ENCODE measurements around the gene NTM.

The NTM gene

DNA sequence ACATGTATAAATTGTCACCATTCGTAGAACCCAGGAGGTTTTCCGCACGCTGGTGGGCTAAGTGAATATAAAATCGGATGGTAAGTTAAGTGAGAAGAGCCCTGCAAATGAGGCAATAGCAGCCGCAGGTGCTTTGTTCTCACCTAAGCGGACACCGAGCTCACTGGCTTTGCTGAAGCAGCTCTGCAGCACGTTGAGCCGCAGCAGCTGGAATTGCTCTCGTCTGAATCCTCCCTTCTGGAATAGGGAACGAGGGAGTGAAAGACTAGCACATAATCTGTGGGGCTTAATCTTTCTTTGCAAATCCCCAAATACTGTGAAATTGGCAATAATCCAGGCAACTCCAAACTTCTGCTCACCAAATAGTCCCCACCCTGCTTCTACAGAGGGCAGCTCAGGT lies 488.1 kb downstream of the NTM start:
- Histone ChIP-seq H3K9me3 (ENCODE audit: control insufficient read depth, low read length) (no peaks in the 10 kb centered on the region), H3K4me1 (ENCODE audit: control insufficient read depth, insufficient read depth, low read length, poor library complexity, severe bottlenecking) (no peaks in the 10 kb centered on the region), H3K27ac (ENCODE audit: insufficient read depth, low read length, poor library complexity, severe bottlenecking) (no peak overlapping the region), H3K27me3 (replicated peaks; ENCODE audit: control insufficient read depth, insufficient read depth, low read length, poor library complexity, severe bottlenecking) (no peaks in the 10 kb centered on the region), H3K4me3 (ENCODE audit: insufficient read depth, low read depth, low read length, poor library complexity, severe bottlenecking) (no peak overlapping the region), H3K36me3 (ENCODE audit: control insufficient read depth, insufficient read depth, low read length) (no peaks in the 10 kb centered on the region)
- DNase-seq, result no peak

DNA sequence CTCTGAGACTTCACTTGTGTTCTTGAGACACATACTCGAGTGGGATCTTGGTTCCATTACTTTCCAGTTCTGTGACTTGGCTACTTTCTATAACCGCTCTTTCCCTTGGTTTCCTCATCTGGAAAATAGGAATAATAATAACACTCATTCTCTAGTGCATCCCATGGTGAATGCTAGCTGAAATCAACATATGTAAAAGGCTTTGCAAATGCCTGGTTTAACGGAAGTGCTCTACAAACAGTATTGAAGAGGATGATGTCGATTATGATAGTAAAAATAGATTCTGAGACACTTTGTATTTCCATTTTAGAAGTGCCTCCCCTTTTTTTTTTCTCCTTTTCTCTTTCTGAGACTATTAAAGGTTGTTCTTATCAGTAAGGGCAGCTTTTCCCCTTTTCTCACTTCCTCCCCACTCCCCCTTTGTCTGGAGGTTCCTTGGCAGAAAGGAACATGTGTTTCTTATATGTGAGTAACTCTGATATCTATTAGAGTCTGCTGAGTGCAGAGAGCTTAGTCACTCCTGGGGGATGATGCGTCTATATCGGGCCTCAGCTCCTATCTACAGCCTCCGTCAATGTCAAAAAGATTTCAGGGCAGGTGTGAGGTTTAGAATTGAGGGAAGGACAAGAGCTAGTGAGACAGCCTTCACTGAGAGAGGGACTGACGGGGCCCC lies 489.3 kb downstream of the NTM start:
- H3K9me3 ChIP-seq (ENCODE audit: control insufficient read depth, low read length), result no peaks in the 10 kb centered on the region
- no peak overlapping the region for H3K27ac ChIP-seq (ENCODE audit: insufficient read depth, low read length, poor library complexity, severe bottlenecking)
- no peak for DNase-seq
- H3K27me3 ChIP-seq (replicated peaks; ENCODE audit: control insufficient read depth, insufficient read depth, low read length, poor library complexity, severe bottlenecking), result no peaks in the 10 kb centered on the region
- no peaks in the 10 kb centered on the region for H3K4me1 ChIP-seq (ENCODE audit: control insufficient read depth, insufficient read depth, low read length, poor library complexity, severe bottlenecking)
- H3K4me3 ChIP-seq (ENCODE audit: insufficient read depth, low read depth, low read length, poor library complexity, severe bottlenecking), result no peak overlapping the region
- H3K36me3 ChIP-seq (ENCODE audit: control insufficient read depth, insufficient read depth, low read length), result no peaks in the 10 kb centered on the region

DNA sequence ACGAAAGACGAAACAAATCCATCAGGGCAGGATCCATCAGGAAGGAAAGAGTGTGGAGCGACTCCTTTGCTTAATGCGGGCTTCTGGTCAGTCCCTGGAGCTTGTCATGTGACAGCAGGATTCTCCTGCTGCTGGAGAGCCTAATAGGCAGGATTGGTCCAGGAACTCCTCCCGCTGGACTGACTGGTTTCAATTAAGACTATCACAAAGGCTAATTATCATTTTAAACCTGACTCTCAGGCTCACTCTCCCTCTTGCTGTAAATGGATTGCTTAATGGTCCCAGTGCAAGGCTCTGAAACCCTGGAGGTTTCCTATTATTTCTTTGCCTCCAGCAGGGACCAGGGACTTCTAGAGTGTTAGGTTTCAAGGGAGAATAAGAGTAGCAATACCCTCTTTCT lies 493.8 kb downstream of the NTM start:
- H3K36me3 ChIP-seq (ENCODE audit: control insufficient read depth, insufficient read depth, low read length), result no peaks in the 10 kb centered on the region
- no peaks in the 10 kb centered on the region for H3K9me3 ChIP-seq (ENCODE audit: control insufficient read depth, low read length)
- no peak overlapping the region for H3K4me3 ChIP-seq (ENCODE audit: insufficient read depth, low read depth, low read length, poor library complexity, severe bottlenecking)
- DNase-seq, result no peak
- H3K27me3 ChIP-seq (replicated peaks; ENCODE audit: control insufficient read depth, insufficient read depth, low read length, poor library complexity, severe bottlenecking), result no peaks in the 10 kb centered on the region
- H3K27ac ChIP-seq (ENCODE audit: insufficient read depth, low read length, poor library complexity, severe bottlenecking), result no peak overlapping the region
- H3K4me1 ChIP-seq (ENCODE audit: control insufficient read depth, insufficient read depth, low read length, poor library complexity, severe bottlenecking), result no peaks in the 10 kb centered on the region

DNA sequence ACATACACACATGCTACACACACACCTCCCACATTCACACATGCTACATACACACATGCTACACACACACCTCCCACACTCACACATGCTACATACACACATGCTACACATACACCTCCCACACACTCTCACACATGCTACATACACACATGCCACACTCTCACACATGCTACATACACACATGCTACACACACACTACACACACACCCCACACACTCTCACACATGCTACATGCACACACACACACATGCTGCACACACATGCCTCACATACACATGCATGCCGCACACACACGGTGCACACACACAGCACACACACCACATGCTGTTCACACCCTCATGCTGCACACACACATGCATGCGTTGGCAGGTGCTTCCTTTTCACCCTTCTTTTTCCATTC lies 495.4 kb downstream of the NTM start:
- H3K36me3 ChIP-seq (ENCODE audit: control insufficient read depth, insufficient read depth, low read length), result no peaks in the 10 kb centered on the region
- no peaks in the 10 kb centered on the region for H3K9me3 ChIP-seq (ENCODE audit: control insufficient read depth, low read length)
- H3K27ac ChIP-seq (ENCODE audit: insufficient read depth, low read length, poor library complexity, severe bottlenecking), result no peak overlapping the region
- DNase-seq, result no peak
- no peak overlapping the region for H3K4me3 ChIP-seq (ENCODE audit: insufficient read depth, low read depth, low read length, poor library complexity, severe bottlenecking)
- H3K4me1 ChIP-seq (ENCODE audit: control insufficient read depth, insufficient read depth, low read length, poor library complexity, severe bottlenecking), result no peaks in the 10 kb centered on the region
- no peaks in the 10 kb centered on the region for H3K27me3 ChIP-seq (replicated peaks; ENCODE audit: control insufficient read depth, insufficient read depth, low read length, poor library complexity, severe bottlenecking)

DNA sequence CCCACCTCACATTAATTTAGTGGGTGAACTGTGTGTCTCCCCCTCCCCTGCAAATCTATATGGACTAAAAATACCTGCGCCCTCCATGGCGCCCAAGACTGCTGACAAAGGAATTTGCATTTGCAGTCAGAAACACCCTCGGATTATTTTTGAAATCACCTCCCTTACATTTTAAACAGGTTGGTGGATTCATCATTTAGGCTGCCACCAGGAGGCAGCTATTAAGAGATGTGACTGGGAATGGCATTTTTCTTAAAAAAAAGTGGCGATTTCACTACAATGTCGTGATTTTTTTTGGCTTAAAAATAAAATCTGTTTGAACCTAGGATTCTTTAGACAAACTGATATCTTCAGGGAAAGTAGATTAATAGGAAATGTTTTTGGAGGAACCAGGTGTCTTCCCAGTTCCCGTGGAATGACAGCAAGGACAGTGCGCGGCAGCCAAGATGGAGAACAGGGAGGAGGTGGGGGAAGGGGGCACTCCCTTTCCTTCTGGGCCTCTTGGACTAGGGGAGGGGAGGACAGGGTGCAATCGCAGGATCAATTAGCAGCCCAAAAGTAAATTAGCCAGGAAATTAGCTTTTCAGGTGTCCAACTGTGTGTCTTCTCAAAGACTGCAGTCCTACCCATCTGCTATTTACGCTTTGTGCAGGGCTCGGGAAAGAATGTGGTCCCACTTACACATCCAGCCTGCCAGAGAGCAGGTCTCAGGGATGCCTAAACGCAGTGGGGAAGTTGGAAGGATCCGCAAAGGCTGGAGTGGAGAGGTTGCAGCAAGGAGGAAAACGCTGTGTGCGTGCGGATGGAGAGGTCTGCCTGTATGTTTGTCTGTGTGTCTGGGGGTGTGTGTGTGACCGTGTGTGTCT lies 496.4 kb downstream of the NTM start:
- DNase-seq, result no peak
- no peaks in the 10 kb centered on the region for H3K9me3 ChIP-seq (ENCODE audit: control insufficient read depth, low read length)
- H3K27me3 ChIP-seq (replicated peaks; ENCODE audit: control insufficient read depth, insufficient read depth, low read length, poor library complexity, severe bottlenecking), result no peaks in the 10 kb centered on the region
- H3K4me3 ChIP-seq (ENCODE audit: insufficient read depth, low read depth, low read length, poor library complexity, severe bottlenecking), result no peak overlapping the region
- no peaks in the 10 kb centered on the region for H3K4me1 ChIP-seq (ENCODE audit: control insufficient read depth, insufficient read depth, low read length, poor library complexity, severe bottlenecking)
- no peak overlapping the region for H3K27ac ChIP-seq (ENCODE audit: insufficient read depth, low read length, poor library complexity, severe bottlenecking)
- no peaks in the 10 kb centered on the region for H3K36me3 ChIP-seq (ENCODE audit: control insufficient read depth, insufficient read depth, low read length)

DNA sequence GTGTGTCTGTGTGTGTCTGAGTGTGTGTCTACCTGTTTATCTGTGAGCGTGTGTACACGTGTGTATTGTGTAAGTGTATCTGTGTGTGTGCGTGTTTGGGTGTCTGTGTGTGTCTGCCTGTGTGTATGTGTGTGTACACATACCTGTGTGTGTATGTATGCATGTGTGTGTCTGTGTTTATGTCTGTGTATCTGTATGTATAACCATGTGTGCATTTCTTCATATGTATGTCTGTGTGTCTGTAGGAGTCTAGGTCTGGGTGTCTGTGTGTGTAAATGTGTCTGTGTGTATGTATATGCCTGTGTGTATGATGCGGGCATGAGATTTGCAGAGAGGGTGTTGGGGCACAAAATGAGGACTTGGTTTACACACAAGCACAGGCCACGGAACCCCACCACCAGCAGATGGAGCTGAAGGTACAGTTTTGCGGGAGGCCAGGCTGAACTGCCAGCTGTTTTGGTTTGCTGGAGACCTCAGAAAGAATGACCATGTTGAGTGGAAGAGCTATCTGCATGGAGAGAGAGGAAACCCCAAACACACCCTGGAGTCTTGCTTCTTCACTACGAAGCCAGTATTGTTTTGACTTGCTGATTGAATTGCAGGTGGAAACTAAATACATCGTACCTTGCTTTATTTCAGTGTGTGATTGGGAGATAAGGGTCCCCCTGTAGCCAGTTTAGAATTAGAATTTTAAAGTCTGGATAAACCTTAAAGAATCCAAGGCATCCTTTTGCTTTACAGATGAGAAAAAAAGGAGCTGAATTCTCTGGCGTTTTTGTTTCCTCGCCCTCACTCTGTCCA lies 497.2 kb downstream of the NTM start:
- Histone ChIP-seq H3K27me3 (replicated peaks; ENCODE audit: control insufficient read depth, insufficient read depth, low read length, poor library complexity, severe bottlenecking) (no peaks in the 10 kb centered on the region), H3K27ac (ENCODE audit: insufficient read depth, low read length, poor library complexity, severe bottlenecking) (no peak overlapping the region)
- no peak for DNase-seq

DNA sequence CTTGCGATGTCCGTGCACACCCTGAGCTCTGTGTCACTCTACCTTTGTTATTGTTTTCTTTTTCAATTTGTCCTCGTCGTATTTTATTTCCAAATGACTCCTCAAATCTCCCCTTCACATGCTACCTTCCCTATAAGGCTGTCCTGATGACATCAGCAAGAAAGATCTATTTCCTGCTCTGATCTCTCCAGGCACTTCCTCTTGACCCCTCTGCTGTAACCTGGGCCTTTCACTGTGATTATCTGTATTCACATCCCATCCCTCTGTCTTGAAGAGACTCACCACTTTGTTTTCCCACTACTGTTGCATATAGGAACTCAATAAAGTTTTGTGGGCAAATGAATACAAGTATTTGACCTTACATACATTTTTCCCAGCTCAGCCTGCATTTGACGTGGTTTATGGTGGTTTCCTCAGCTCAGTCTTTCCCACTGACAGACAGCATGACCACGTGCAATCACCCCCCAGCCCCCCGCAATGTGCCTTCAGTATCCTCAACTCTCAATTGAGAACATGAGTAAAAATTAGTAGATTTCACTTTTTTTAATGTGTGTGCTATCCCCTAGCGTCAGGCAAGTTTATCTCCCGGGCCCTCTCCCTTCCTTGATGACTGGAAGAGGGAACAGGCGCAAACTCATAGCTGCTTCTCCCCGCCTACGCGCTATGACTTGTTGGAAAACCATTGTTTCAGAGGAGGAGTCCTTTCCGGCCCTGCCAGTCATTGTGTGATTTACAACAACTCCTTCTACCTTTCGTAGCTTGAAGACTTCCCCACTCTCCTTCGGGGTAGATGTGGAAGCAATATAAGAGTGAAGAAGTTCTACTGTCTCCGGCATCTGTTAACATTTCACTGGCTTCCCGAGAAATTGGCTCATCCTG lies 498.5 kb downstream of the NTM start:
- H3K27ac ChIP-seq (ENCODE audit: insufficient read depth, low read length, poor library complexity, severe bottlenecking), result no peak overlapping the region
- no peaks in the 10 kb centered on the region for H3K27me3 ChIP-seq (replicated peaks; ENCODE audit: control insufficient read depth, insufficient read depth, low read length, poor library complexity, severe bottlenecking)
- no peaks in the 10 kb centered on the region for H3K4me1 ChIP-seq (ENCODE audit: control insufficient read depth, insufficient read depth, low read length, poor library complexity, severe bottlenecking)
- no peak overlapping the region for H3K4me3 ChIP-seq (ENCODE audit: insufficient read depth, low read depth, low read length, poor library complexity, severe bottlenecking)
- no peaks in the 10 kb centered on the region for H3K36me3 ChIP-seq (ENCODE audit: control insufficient read depth, insufficient read depth, low read length)
- no peak for DNase-seq
- no peaks in the 10 kb centered on the region for H3K9me3 ChIP-seq (ENCODE audit: control insufficient read depth, low read length)

More for the DNA sequence above, 497.2 kb downstream of the NTM start:
- no peaks in the 10 kb centered on the region for H3K4me1 ChIP-seq (ENCODE audit: control insufficient read depth, insufficient read depth, low read length, poor library complexity, severe bottlenecking)
- H3K9me3 ChIP-seq (ENCODE audit: control insufficient read depth, low read length), result no peaks in the 10 kb centered on the region
- H3K4me3 ChIP-seq (ENCODE audit: insufficient read depth, low read depth, low read length, poor library complexity, severe bottlenecking), result no peak overlapping the region
- H3K36me3 ChIP-seq (ENCODE audit: control insufficient read depth, insufficient read depth, low read length), result no peaks in the 10 kb centered on the region

DNA sequence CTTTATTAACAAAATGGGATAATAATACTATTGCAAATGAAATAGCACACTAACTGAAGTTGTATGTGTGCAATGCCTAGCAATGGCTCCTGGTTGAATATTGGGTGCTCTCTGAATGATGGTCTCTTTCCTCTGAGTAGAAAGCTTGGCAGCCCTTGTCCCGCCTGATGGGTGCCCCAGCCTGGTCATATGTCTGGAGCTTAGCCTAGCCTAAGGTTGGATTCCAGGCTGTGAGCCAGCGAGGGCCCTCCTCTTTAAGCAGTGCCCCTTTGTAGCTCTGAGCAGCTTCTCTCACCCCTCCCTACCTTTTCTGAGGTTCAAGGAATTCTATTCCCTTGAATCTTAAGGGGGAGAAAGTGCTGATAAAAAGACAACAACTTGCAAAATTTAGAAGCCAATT lies 499.9 kb downstream of the NTM start:
- no peaks in the 10 kb centered on the region for H3K36me3 ChIP-seq (ENCODE audit: control insufficient read depth, insufficient read depth, low read length)

DNA sequence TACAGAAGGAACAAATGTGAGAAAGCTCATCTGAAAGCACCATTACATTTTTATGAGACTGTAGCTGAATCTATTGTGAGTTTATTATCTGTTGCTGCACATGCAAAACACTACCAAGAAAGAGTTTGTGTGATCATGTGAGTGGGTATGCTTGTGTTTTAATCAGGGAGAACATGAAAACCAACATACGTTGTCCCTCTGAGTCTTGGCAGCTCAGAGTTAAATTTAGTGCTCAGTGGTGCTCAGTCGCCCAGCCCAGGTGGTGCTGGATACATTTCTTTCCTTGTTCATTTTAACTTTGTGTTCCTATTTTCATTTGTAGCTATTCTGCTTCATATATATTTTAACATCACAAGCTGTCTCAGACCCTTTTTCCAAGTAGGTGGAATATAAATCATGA lies 500.6 kb downstream of the NTM start:
- DNase-seq, result no peak
- H3K36me3 ChIP-seq (ENCODE audit: control insufficient read depth, insufficient read depth, low read length), result no peaks in the 10 kb centered on the region
- H3K27ac ChIP-seq (ENCODE audit: insufficient read depth, low read length, poor library complexity, severe bottlenecking), result no peak overlapping the region
- H3K4me3 ChIP-seq (ENCODE audit: insufficient read depth, low read depth, low read length, poor library complexity, severe bottlenecking), result no peak overlapping the region
- no peaks in the 10 kb centered on the region for H3K27me3 ChIP-seq (replicated peaks; ENCODE audit: control insufficient read depth, insufficient read depth, low read length, poor library complexity, severe bottlenecking)
- H3K4me1 ChIP-seq (ENCODE audit: control insufficient read depth, insufficient read depth, low read length, poor library complexity, severe bottlenecking), result no peaks in the 10 kb centered on the region
- H3K9me3 ChIP-seq (ENCODE audit: control insufficient read depth, low read length), result no peaks in the 10 kb centered on the region

More for the DNA sequence above, 499.9 kb downstream of the NTM start:
- Histone ChIP-seq H3K4me3 (ENCODE audit: insufficient read depth, low read depth, low read length, poor library complexity, severe bottlenecking) (no peak overlapping the region), H3K27me3 (replicated peaks; ENCODE audit: control insufficient read depth, insufficient read depth, low read length, poor library complexity, severe bottlenecking) (no peaks in the 10 kb centered on the region), H3K4me1 (ENCODE audit: control insufficient read depth, insufficient read depth, low read length, poor library complexity, severe bottlenecking) (no peaks in the 10 kb centered on the region), H3K9me3 (ENCODE audit: control insufficient read depth, low read length) (no peaks in the 10 kb centered on the region), H3K27ac (ENCODE audit: insufficient read depth, low read length, poor library complexity, severe bottlenecking) (no peak overlapping the region)
- no peak for DNase-seq

All from effector memory CD4-positive, alpha-beta T cell (primary cell).